GM19452 (cell line): Measurements from ENCODE around the gene CHCHD1.
"Not testable (repeated sequence)": the region's sequence is repeated elsewhere in the genome, so short reads cannot be mapped to it uniquely, and the experiment has no call there.

Experiments used
- ATAC-seq: cut with Tn5 transposase; IDR thresholded peaks from one replicate; pipeline ENCODE4 v1.9.1; 2021; ENCODE audit not compliant: unreplicated experiment

Gene CHCHD1

GRCh38 chr10:73768881-73769280 is 13.0 kb upstream of the CHCHD1 start:
- no peak for ATAC-seq

GRCh38 chr10:73769396-73769795 is 12.5 kb upstream of the CHCHD1 start:
- ATAC-seq, result no peak

GRCh38 chr10:73771722-73772280 is 10.0 kb upstream of the CHCHD1 start:
- peak; percentile 49 for ATAC-seq

- peak; percentile 67 for ATAC-seq
Observed at GRCh38 chr10:73772281-73773151, 9.3 kb upstream of the CHCHD1 start.

- ATAC-seq, result peak; percentile 3
Observed at GRCh38 chr10:73773152-73773879, 8.5 kb upstream of the CHCHD1 start.

GRCh38 chr10:73774637-73775036 is 7.2 kb upstream of the CHCHD1 start:
- ATAC-seq, result no peak

- no peak for ATAC-seq
Observed at GRCh38 chr10:73779018-73779417, 2.8 kb upstream of the CHCHD1 start.

- ATAC-seq, result no peak
Observed at GRCh38 chr10:73779539-73780197, 2.2 kb upstream of the CHCHD1 start.

GRCh38 chr10:73780301-73780700 is 1.5 kb upstream of the CHCHD1 start:
- ATAC-seq, result no peak

- ATAC-seq, result no peak
Observed at GRCh38 chr10:73780966-73781365, 882 bp upstream of the CHCHD1 start.

GRCh38 chr10:73781548-73781878 is 335 bp upstream of the CHCHD1 start:
- ATAC-seq, result no peak

- ATAC-seq, result no peak
Observed at GRCh38 chr10:73782749-73783085, 869 bp downstream of the CHCHD1 start.

- peak; percentile 79 for ATAC-seq
Observed at GRCh38 chr10:73785211-73785720, 3.4 kb downstream of the CHCHD1 start, which contains the start of gene ZSWIM8. Gene ZSWIM8 (plus strand): TSS chr10:73785606. CDS start chr10:73785879, 273 bp downstream.

- peak; percentile 23 for ATAC-seq
Observed at GRCh38 chr10:73785721-73786511, 4.1 kb downstream of the CHCHD1 start.

GRCh38 chr10:73786512-73786885 is 4.7 kb downstream of the CHCHD1 start:
- no peak for ATAC-seq

- not testable (repeated sequence) for ATAC-seq
Observed at GRCh38 chr10:73787031-73787800, 5.4 kb downstream of the CHCHD1 start.

- no peak for ATAC-seq
Observed at GRCh38 chr10:73788864-73789658, 7.2 kb downstream of the CHCHD1 start.

- ATAC-seq, result no peak
Observed at GRCh38 chr10:73789659-73790055, 7.8 kb downstream of the CHCHD1 start.
